HL-60/S4 treated with phorbol 12-myristate 13-acetate at 8.2 ng/mL for 4 days and 3 days (cell line): ENCODE results near the gene BEND5.

Source experiments
- in situ Hi-C: fragments of 300-500 bp; cut with MboI; formaldehyde crosslinking; loops from 2 replicates; pipeline ENCODE4 v1.15.0; 2022; ENCODE audit warnings: low sequenced_read_pairs

Gene BEND5

GRCh38 chr1:48726139-48726538, 50.6 kb downstream of the BEND5 start:
- in situ Hi-C loops: no loop called here

GRCh38 chr1:48725341-48726046, 51.2 kb downstream of the BEND5 start:
- in situ Hi-C loops: no loop called here

GRCh38 chr1:48720929-48721328, 55.8 kb downstream of the BEND5 start:
- in situ Hi-C loops: no loop called here

GRCh38 chr1:48718705-48719104, 58.0 kb downstream of the BEND5 start:
- in situ Hi-C loops: no loop called here

GRCh38 chr1:48718116-48718630, 58.5 kb downstream of the BEND5 start:
- in situ Hi-C loops: no loop called here

- in situ Hi-C loops: no loop called here
These were observed 59.6 kb downstream of the BEND5 start for GRCh38 chr1:48717082-48717481.

GRCh38 chr1:48715921-48716320, 60.8 kb downstream of the BEND5 start:
- in situ Hi-C loops: no loop called here

GRCh38 chr1:48710915-48711314, 65.8 kb downstream of the BEND5 start:
- in situ Hi-C loops: no loop called here

- in situ Hi-C loops: no loop called here
These were observed 66.4 kb downstream of the BEND5 start for GRCh38 chr1:48710318-48710717.

GRCh38 chr1:48704736-48705135, 72.0 kb downstream of the BEND5 start:
- in situ Hi-C loops: no loop called here

- in situ Hi-C loops: no loop called here
These were observed 75.2 kb downstream of the BEND5 start for GRCh38 chr1:48701445-48701844.

- in situ Hi-C loops: no loop called here
These were observed 79.5 kb downstream of the BEND5 start for GRCh38 chr1:48697066-48697707.

GRCh38 chr1:48695161-48695560, 81.5 kb downstream of the BEND5 start:
- in situ Hi-C loops: no loop called here

GRCh38 chr1:48693674-48694320, 82.9 kb downstream of the BEND5 start:
- in situ Hi-C loops: no loop called here

GRCh38 chr1:48693180-48693579, 83.5 kb downstream of the BEND5 start:
- in situ Hi-C loops: no loop called here

GRCh38 chr1:48692235-48692634, 84.5 kb downstream of the BEND5 start:
- in situ Hi-C loops: no loop called here

GRCh38 chr1:48691429-48692001, 85.2 kb downstream of the BEND5 start:
- in situ Hi-C loops: no loop called here

- in situ Hi-C loops: no loop called here
These were observed 88.5 kb downstream of the BEND5 start for GRCh38 chr1:48688102-48688760.

- in situ Hi-C loops: no loop called here
These were observed 89.2 kb downstream of the BEND5 start for GRCh38 chr1:48687282-48688045.

- in situ Hi-C loops: no loop called here
These were observed 90.5 kb downstream of the BEND5 start for GRCh38 chr1:48686159-48686558.
